ENCODE results near the gene GZMM. TPM values are rescaled to one million over a fixed set of nuclear protein-coding genes. Genes with fewer than 3 reads are reported as not detected.

The GZMM gene
- total and polyA plus RNA-seq, 9 donors: 0.15 to 0.56 (median 0.25) TPM; not detected in 1

GRCh38 chr19:575527-576506 lies 32.0 kb downstream of the GZMM start:
- Histone ChIP-seq H3K9me3 (replicated peaks; ENCODE audit: control insufficient read depth, low read depth, low read length) (no peaks in the 10 kb centered on the region), H3K4me1 (ENCODE audit: control insufficient read depth, insufficient read depth, low read length) (peaks cover 42% of the 10 kb centered on the region), H3K36me3 (ENCODE audit: control insufficient read depth, insufficient read depth, low read length) (peaks cover 36% of the 10 kb centered on the region), H3K27ac (ENCODE audit: low read length) (no peak overlapping the region), H3K4me3 (ENCODE audit: low read length) (no peak overlapping the region), H3K27me3 (ENCODE audit: control insufficient read depth, insufficient read depth, low read length) (peaks cover 8% of the 10 kb centered on the region)
- 61% methylated on average over 20 of the region's 38 CpGs for WGBS (ENCODE audit: insufficient coverage)
- DNase-seq: no peak

- Histone ChIP-seq H3K36me3 (ENCODE audit: control insufficient read depth, insufficient read depth, low read length) (peaks cover 45% of the 10 kb centered on the region), H3K27ac (ENCODE audit: low read length) (no peak overlapping the region), H3K4me3 (ENCODE audit: low read length) (no peak overlapping the region), H3K9me3 (replicated peaks; ENCODE audit: control insufficient read depth, low read depth, low read length) (no peaks in the 10 kb centered on the region), H3K4me1 (ENCODE audit: control insufficient read depth, insufficient read depth, low read length) (peaks cover 32% of the 10 kb centered on the region), H3K27me3 (ENCODE audit: control insufficient read depth, insufficient read depth, low read length) (no peaks in the 10 kb centered on the region)
- 68% methylated on average over 21 of the region's 28 CpGs for WGBS (ENCODE audit: insufficient coverage)
- no peak for DNase-seq
Observed at GRCh38 chr19:576768-577438, 33.0 kb downstream of the GZMM start.

- 84% methylated on average over 55 of the region's 66 CpGs for WGBS (ENCODE audit: insufficient coverage)
- H3K9me3 ChIP-seq (replicated peaks; ENCODE audit: control insufficient read depth, low read depth, low read length): no peaks in the 10 kb centered on the region
- no peak for DNase-seq
- no peak overlapping the region for H3K27ac ChIP-seq (ENCODE audit: low read length)
- peaks cover 51% of the 10 kb centered on the region for H3K36me3 ChIP-seq (ENCODE audit: control insufficient read depth, insufficient read depth, low read length)
- H3K4me3 ChIP-seq (ENCODE audit: low read length): no peak overlapping the region
- H3K4me1 ChIP-seq (ENCODE audit: control insufficient read depth, insufficient read depth, low read length): peaks cover 31% of the 10 kb centered on the region
- no peaks in the 10 kb centered on the region for H3K27me3 ChIP-seq (ENCODE audit: control insufficient read depth, insufficient read depth, low read length)
Observed at GRCh38 chr19:577439-578392, 33.9 kb downstream of the GZMM start.

GRCh38 chr19:579111-579841 lies 35.4 kb downstream of the GZMM start:
- Histone ChIP-seq H3K4me1 (ENCODE audit: control insufficient read depth, insufficient read depth, low read length) (peaks cover 22% of the 10 kb centered on the region), H3K36me3 (ENCODE audit: control insufficient read depth, insufficient read depth, low read length) (peaks cover 57% of the 10 kb centered on the region), H3K4me3 (ENCODE audit: low read length) (no peak overlapping the region), H3K27ac (ENCODE audit: low read length) (no peak overlapping the region), H3K27me3 (ENCODE audit: control insufficient read depth, insufficient read depth, low read length) (no peaks in the 10 kb centered on the region), H3K9me3 (replicated peaks; ENCODE audit: control insufficient read depth, low read depth, low read length) (no peaks in the 10 kb centered on the region)
- no peak for DNase-seq
- 88% methylated on average over 46 of the region's 46 CpGs for WGBS (ENCODE audit: insufficient coverage)

GRCh38 chr19:579842-580155 lies 35.9 kb downstream of the GZMM start:
- 88% methylated on average over 11 of the region's 11 CpGs for WGBS (ENCODE audit: insufficient coverage)
- Histone ChIP-seq H3K36me3 (ENCODE audit: control insufficient read depth, insufficient read depth, low read length) (peaks cover 57% of the 10 kb centered on the region), H3K9me3 (replicated peaks; ENCODE audit: control insufficient read depth, low read depth, low read length) (no peaks in the 10 kb centered on the region), H3K27ac (ENCODE audit: low read length) (no peak overlapping the region), H3K4me1 (ENCODE audit: control insufficient read depth, insufficient read depth, low read length) (peaks cover 17% of the 10 kb centered on the region), H3K4me3 (ENCODE audit: low read length) (no peak overlapping the region), H3K27me3 (ENCODE audit: control insufficient read depth, insufficient read depth, low read length) (peaks cover under 1% of the 10 kb centered on the region)
- no peak for DNase-seq

- Histone ChIP-seq H3K27me3 (ENCODE audit: control insufficient read depth, insufficient read depth, low read length) (peaks cover 2% of the 10 kb centered on the region), H3K9me3 (replicated peaks; ENCODE audit: control insufficient read depth, low read depth, low read length) (no peaks in the 10 kb centered on the region), H3K27ac (ENCODE audit: low read length) (no peak overlapping the region), H3K4me3 (ENCODE audit: low read length) (no peak overlapping the region), H3K36me3 (ENCODE audit: control insufficient read depth, insufficient read depth, low read length) (peaks cover 57% of the 10 kb centered on the region), H3K4me1 (ENCODE audit: control insufficient read depth, insufficient read depth, low read length) (peaks cover 12% of the 10 kb centered on the region)
- 84% methylated on average over 21 of the region's 22 CpGs for WGBS (ENCODE audit: insufficient coverage)
- DNase-seq: no peak
Observed at GRCh38 chr19:580274-580835, 36.5 kb downstream of the GZMM start.

- Histone ChIP-seq H3K4me1 (ENCODE audit: control insufficient read depth, insufficient read depth, low read length) (peaks cover 4% of the 10 kb centered on the region), H3K4me3 (ENCODE audit: low read length) (no peak overlapping the region)
- 85% methylated on average over 40 of the region's 40 CpGs for WGBS (ENCODE audit: insufficient coverage)
Observed at GRCh38 chr19:581399-582111, 37.7 kb downstream of the GZMM start.

GRCh38 chr19:582497-583197 lies 38.8 kb downstream of the GZMM start:
- Histone ChIP-seq H3K4me3 (ENCODE audit: low read length) (no peak overlapping the region), H3K36me3 (ENCODE audit: control insufficient read depth, insufficient read depth, low read length) (peaks cover 48% of the 10 kb centered on the region), H3K27ac (ENCODE audit: low read length) (no peak overlapping the region), H3K4me1 (ENCODE audit: control insufficient read depth, insufficient read depth, low read length) (peaks cover 2% of the 10 kb centered on the region), H3K9me3 (replicated peaks; ENCODE audit: control insufficient read depth, low read depth, low read length) (no peaks in the 10 kb centered on the region), H3K27me3 (ENCODE audit: control insufficient read depth, insufficient read depth, low read length) (peaks cover 16% of the 10 kb centered on the region)
- 87% methylated on average over 22 of the region's 31 CpGs for WGBS (ENCODE audit: insufficient coverage)
- DNase-seq: no peak

More at GRCh38 chr19:581399-582111, 37.7 kb downstream of the GZMM start:
- Histone ChIP-seq H3K9me3 (replicated peaks; ENCODE audit: control insufficient read depth, low read depth, low read length) (no peaks in the 10 kb centered on the region), H3K27ac (ENCODE audit: low read length) (no peak overlapping the region), H3K36me3 (ENCODE audit: control insufficient read depth, insufficient read depth, low read length) (peaks cover 57% of the 10 kb centered on the region), H3K27me3 (ENCODE audit: control insufficient read depth, insufficient read depth, low read length) (peaks cover 9% of the 10 kb centered on the region)
- DNase-seq: no peak
